K562 (cell line): Measurements from ENCODE around the gene RPL28. TPM values are rescaled to one million over a fixed set of nuclear protein-coding genes. Genes with fewer than 3 reads are reported as not detected.

Experiments
- ATAC-seq: fragments of 200-7000 bp; cut with Tn5 transposase; 3 replicates; pipeline ENCODE4 v1.9.1; 2020; ENCODE audit warnings: moderate library complexity
- BruUV-seq: library from RNA; stranded (reverse); fragments of 400-500 nt; replicated peaks from 2 replicates; lab custom pipeline; 2021; lab: Mats Ljungman, UMichigan
- CTCF ChIA-PET: fragments of 300-600 bp; formaldehyde crosslinking; extraction: SDS; loops from one replicate; lab custom pipeline; 2021; ENCODE audit warnings: low intra/inter-chr PET ratio; lab: Yijun Ruan, JAX
- POLR2A ChIA-PET: fragments of 300-600, 350-650 bp; sonication (Branson Sonifier 250); formaldehyde crosslinking; extraction: SDS; loops from one replicate; lab custom pipeline; 2021; ENCODE audit warnings: antibody characterized with exemption, inconsistent platforms; lab: Yijun Ruan, JAX
- DNase-seq, 4 experiments: peaks; one replicate each; pipeline versions ENCODE4 v3.0.0 to v3.0.0-alpha.2; 2011 to 2018; ENCODE audit warnings: low spot score in 3 of 4, mixed read lengths in 3 of 4; ENCODE audit errors: extremely low read depth in 1 of 4
- FAIRE-seq: peaks from 2 replicates; lab custom pipeline; 2011; peaks lifted over from hg19 to GRCh38; lab: Jason Lieb, UNC
- H2AFZ ChIP-seq: 2 replicates; pipeline ENCODE4 v1.6.0; 2011; ENCODE audit warnings: low read depth, low read length, control low read depth, inconsistent platforms
- H3K27ac ChIP-seq: fragments of 200-600 bp; 3 replicates; pipeline ENCODE4 v1.8.0; 2011; ENCODE audit warnings: low read depth, mild to moderate bottlenecking, control low read depth, inconsistent platforms, low read length, moderate library complexity, mixed read lengths; ENCODE audit errors: extremely low read depth
- H3K27me3 ChIP-seq, 2 experiments: fragments of 300-600 bp in 1 of 2; 2 replicates in 1 of 2; 3 replicates in 1 of 2; pipeline versions ENCODE4 v1.6.0 to v1.8.0; 2011; ENCODE audit warnings: inconsistent platforms in 2 of 2, low read length in 2 of 2, mild to moderate bottlenecking in 1 of 2, mixed read lengths in 1 of 2, moderate library complexity in 1 of 2; ENCODE audit not compliant: control insufficient read depth in 2 of 2, insufficient read depth in 2 of 2
- H3K36me3 ChIP-seq: fragments of 300-600 bp; 3 replicates; pipeline ENCODE4 v1.8.0; 2011; ENCODE audit warnings: mild to moderate bottlenecking, low read length, inconsistent platforms; ENCODE audit not compliant: control insufficient read depth, insufficient read depth
- H3K4me1 ChIP-seq, 2 experiments: fragments of 200-600 bp in 1 of 2; replicated peaks in 1 of 2; 2 replicates in 1 of 2; 3 replicates in 1 of 2; pipeline versions ENCODE4 v1.5.1 to v1.8.0; 2011; ENCODE audit warnings: inconsistent platforms in 2 of 2, low read length in 2 of 2, mild to moderate bottlenecking in 1 of 2, mixed read lengths in 1 of 2, moderate library complexity in 1 of 2; ENCODE audit not compliant: control insufficient read depth in 2 of 2, insufficient read depth in 2 of 2
- H3K4me2 ChIP-seq: 2 replicates; pipeline ENCODE4 v1.6.1; 2011; ENCODE audit warnings: low read length, control low read depth, inconsistent platforms, mixed read lengths; ENCODE audit not compliant: insufficient read depth
- H3K4me3 ChIP-seq: fragments of 200-600 bp; sonication (generic), shearing (Covaris generic); 2 replicates; pipeline ENCODE4 v1.5.1; 2016; ENCODE audit warnings: control low read depth, inconsistent platforms
- H3K79me2 ChIP-seq: fragments of 200-600 bp; 3 replicates; pipeline ENCODE4 v1.8.0; 2011; ENCODE audit warnings: low read length, inconsistent platforms; ENCODE audit not compliant: control insufficient read depth, insufficient read depth
- H3K9ac ChIP-seq, 2 experiments: 2 replicates each; pipeline versions ENCODE4 v1.6.0 to v1.6.1; 2011; ENCODE audit warnings: low read depth in 2 of 2, low read length in 2 of 2, control low read depth in 1 of 2, inconsistent platforms in 1 of 2, mild to moderate bottlenecking in 1 of 2, mixed read lengths in 1 of 2; ENCODE audit not compliant: insufficient read depth in 1 of 2
- H3K9me1 ChIP-seq: one replicate; pipeline ENCODE4 v1.6.0; 2011; ENCODE audit warnings: inconsistent platforms, mild to moderate bottlenecking, low read length, moderate library complexity; ENCODE audit not compliant: control insufficient read depth, insufficient read depth
- H3K9me3 ChIP-seq: replicated peaks from 2 replicates; pipeline ENCODE4 v1.5.1; 2011; ENCODE audit warnings: low read depth, low read length, inconsistent platforms; ENCODE audit not compliant: control insufficient read depth, insufficient read depth
- H4K20me1 ChIP-seq: replicated peaks from 2 replicates; pipeline ENCODE4 v1.6.1; 2011; ENCODE audit warnings: low read length, inconsistent platforms, mixed read lengths; ENCODE audit not compliant: control insufficient read depth, insufficient read depth
- HLTF ChIP-seq: fragments of 450-650 bp; IDR thresholded peaks from 2 replicates; pipeline ENCODE4 v1.6.1; 2016
- POLR2AphosphoS2 ChIP-seq: IDR thresholded peaks from 2 replicates; pipeline ENCODE4 v1.6.1; 2012; ENCODE audit warnings: low read length, improper control_type of control experiment
- POLR2G ChIP-seq: fragments of 200-400 bp; formaldehyde crosslinking; IDR thresholded peaks from 2 replicates; pipeline ENCODE4 v1.6.1; 2017; ENCODE audit warnings: low read depth, mild to moderate bottlenecking, antibody characterized with exemption, low read length, moderate library complexity
- SMAD4 ChIP-seq: fragments of 250-450 bp; sonication (Bioruptor Pico); conservative IDR thresholded peaks from 2 replicates; pipeline ENCODE4 v1.8.0; 2021; ENCODE audit warnings: inconsistent platforms, mild to moderate bottlenecking, moderate library complexity
- WGBS: fragments of 100-300 bp; shearing (Covaris generic); methylation state at CpG from one replicate; pipeline ENCODE4 v1.1.6; 2016; ENCODE audit warnings: low coverage, mixed read lengths; ENCODE audit not compliant: insufficient coverage; ENCODE audit errors: missing lambda C conversion rate; 5-methylcytosine and 5-hydroxymethylcytosine counted together
- in situ Hi-C: fragments of 300-500 bp; cut with MboI; formaldehyde crosslinking; loops from 4 replicates; pipeline ENCODE4 v1.15.0; 2018; ENCODE audit warnings: inconsistent platforms, mixed read lengths
- intact Hi-C: fragments of 100-400 bp; cut with micrococcal nuclease; formaldehyde crosslinking; loops from 2 replicates; pipeline ENCODE4 v1.14.2; 2022
- polyA plus RNA-seq, 8 experiments: library from polyadenylated mRNA; depleted of rRNA in 4 of 8; stranded (reverse) in 5 of 8; unstranded in 3 of 8; fragments of >200 nt; fragmentation: Nextera tagmentation in 2 of 8; fragmentation: Illumina TruSeq in 1 of 8; extraction: Ambion mirVana in 2 of 8; extraction: Trizol in 1 of 8; gene quantifications; 2 replicates each; pipeline versions ENCODE4 v1.2.1 to v1.2.3, GENCODE V29; 2011 to 2014; ENCODE audit warnings: inconsistent platforms in 1 of 8, missing spikeins in 1 of 8
- total RNA-seq, 7 experiments: library from RNA; depleted of rRNA in 6 of 7; stranded (reverse); fragments of >200 nt in 6 of 7; fragmentation: Illumina TruSeq in 2 of 7; extraction: Trizol in 2 of 7; gene quantifications; 2 replicates each; pipeline versions ENCODE4 v1.2.1 to v1.2.3, GENCODE V29; 2011 to 2021; ENCODE audit warnings: low replicate concordance in 1 of 7

Gene RPL28
- total and polyA plus RNA-seq, 9 of the 15 experiments (the other 6 are each of a cell fraction or from before 2014, with no cell fraction given) = 124 to 3,106 (median 622) TPM

GRCh38 chr19:55352040-55352439, 33.7 kb upstream of the RPL28 start:
- ChIA-PET POLR2A (interaction anchor here (0.6 to 2.4 kb wide), 6 partner anchors 8 to 231 kb away, joined by 3 to 11 read pairs (median 4); partner anchors contain the start of gene KMT5C), CTCF (no interaction called here)
- TF ChIP-seq POLR2AphosphoS2 (0 out of 2 replicates have a peak, but pooled peaks have one; percentile 2), HLTF (no peak)
- BruUV-seq = no TSS peak
- ATAC-seq (no peak), FAIRE-seq (no peak), DNase-seq (no peak)
- 58% methylated on average over 6 of the region's 6 CpGs for WGBS
- intact Hi-C loops = no loop called here
- H3K36me3 ChIP-seq = peaks cover 17% of the 10 kb centered on the region; the same call in 2 of the 3 replicates
- H3K4me2 ChIP-seq = no peak overlapping the region
- H3K9ac ChIP-seq = peak overlapping the region in 1 of 2 experiments; percentile 37; a peak in 1 of 4 replicates
- H3K9me3 ChIP-seq = no peaks in the 10 kb centered on the region
- H3K27me3 ChIP-seq = peaks cover 6 to 16% of the 10 kb centered on the region in 2 experiments; a peak in 4 of 5 replicates
- peaks cover 4 to 54% of the 10 kb centered on the region in 2 experiments; a peak in 4 of 5 replicates for H3K4me1 ChIP-seq
- H2AFZ ChIP-seq = no peak overlapping the region
- no peak overlapping the region for H3K27ac ChIP-seq
- H3K9me1 ChIP-seq = peaks cover 5% of the 10 kb centered on the region
- peaks cover 6% of the 10 kb centered on the region for H4K20me1 ChIP-seq
- in situ Hi-C loops = no loop called here
- H3K79me2 ChIP-seq = no peaks in the 10 kb centered on the region
- H3K4me3 ChIP-seq = no peak overlapping the region

- Histone ChIP-seq H4K20me1 (peaks cover 6% of the 10 kb centered on the region), H3K27ac (no peak overlapping the region), H3K79me2 (no peaks in the 10 kb centered on the region), H3K36me3 (peaks cover 13% of the 10 kb centered on the region; the same call in 2 of the 3 replicates), H3K4me1 (peaks cover 4 to 52% of the 10 kb centered on the region in 2 experiments; a peak in 4 of 5 replicates), H3K9me3 (no peaks in the 10 kb centered on the region), H3K9me1 (peaks cover 5% of the 10 kb centered on the region), H3K9ac (peak overlapping the region in 1 of 2 experiments; percentile 55; a peak in 1 of 4 replicates), H2AFZ (no peak overlapping the region), H3K4me3 (no peak overlapping the region), H3K27me3 (peaks cover 9 to 21% of the 10 kb centered on the region in 2 experiments; a peak in 4 of 5 replicates), H3K4me2 (no peak overlapping the region)
- WGBS = 55% methylated on average over 24 of the region's 25 CpGs
- no peak for DNase-seq
- POLR2A ChIA-PET = interaction anchor here (0.6 to 2.4 kb wide), 9 partner anchors 9 to 1234 kb away, joined by 3 to 11 read pairs (median 4); partner anchors contain the start of genes KMT5C and UBE2S
- no peak for FAIRE-seq
- CTCF ChIA-PET = no interaction called here
- ATAC-seq = no peak
- TF ChIP-seq POLR2G = peak; percentile 55
- no peak for TF ChIP-seq SMAD4 (CRISPR knock-in tag)
- BruUV-seq = no TSS peak
- in situ Hi-C loops = no loop called here
- intact Hi-C loops = no loop called here
Measured at GRCh38 chr19:55352549-55353145, 33.1 kb upstream of the RPL28 start.
